ENCODE measurements around the gene SFXN5.

DNA sequence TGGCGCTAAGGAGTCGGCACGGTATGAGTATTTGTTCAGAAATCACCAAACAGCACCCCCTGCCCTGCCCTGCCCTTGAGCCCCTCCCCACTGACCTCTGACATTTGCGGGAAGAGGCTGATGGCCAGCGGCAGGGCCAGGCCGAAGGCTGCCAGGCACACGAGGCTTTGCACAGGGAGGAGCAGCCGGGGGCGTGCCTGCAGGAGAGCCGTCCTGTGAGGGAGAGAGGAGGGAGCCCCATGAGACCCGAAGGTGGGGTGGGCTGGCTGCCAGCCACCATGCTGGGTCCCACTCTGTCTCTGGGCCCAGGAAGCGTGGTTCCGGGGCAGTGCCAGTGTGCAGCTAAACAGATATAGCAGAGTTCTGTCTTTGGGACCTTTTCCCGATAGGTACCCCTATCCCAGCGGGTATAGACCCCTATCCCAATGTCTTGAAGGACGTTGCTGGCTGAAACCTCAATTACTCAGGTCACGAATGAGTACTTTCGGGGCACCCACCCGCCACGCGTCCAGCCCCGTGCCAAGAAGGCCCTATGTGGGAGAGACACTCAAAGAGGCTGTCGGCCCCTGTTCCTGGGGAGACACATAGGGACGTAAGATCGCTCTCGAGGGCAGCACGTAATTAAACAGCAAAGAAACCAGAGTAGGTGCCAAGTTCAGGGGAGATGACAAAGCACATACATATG is 110.3 kb downstream of the SFXN5 start:
- no peak for TF ChIP-seq CTCF (conservative IDR thresholded peaks at IDR 0.05 in 1 of 2, IDR thresholded peaks at IDR 0.05 in 1 of 2; ENCODE audit: low read depth in 1 of 2, low read length in 2 of 2)
- no peak for TF ChIP-seq EZH2 (IDR thresholded peaks at IDR 0.05; ENCODE audit: low read length, missing control alignments)

Data from fibroblast of lung (primary cell).